ENCODE measurements around the gene SULT6B1. TPM values are rescaled to one million over a fixed set of nuclear protein-coding genes. Genes with fewer than 3 reads are reported as not detected.

SULT6B1 gene
- total and polyA plus RNA-seq, 2 of the 4 experiments (the other 2 are of a cell fraction) = not detected

DNA sequence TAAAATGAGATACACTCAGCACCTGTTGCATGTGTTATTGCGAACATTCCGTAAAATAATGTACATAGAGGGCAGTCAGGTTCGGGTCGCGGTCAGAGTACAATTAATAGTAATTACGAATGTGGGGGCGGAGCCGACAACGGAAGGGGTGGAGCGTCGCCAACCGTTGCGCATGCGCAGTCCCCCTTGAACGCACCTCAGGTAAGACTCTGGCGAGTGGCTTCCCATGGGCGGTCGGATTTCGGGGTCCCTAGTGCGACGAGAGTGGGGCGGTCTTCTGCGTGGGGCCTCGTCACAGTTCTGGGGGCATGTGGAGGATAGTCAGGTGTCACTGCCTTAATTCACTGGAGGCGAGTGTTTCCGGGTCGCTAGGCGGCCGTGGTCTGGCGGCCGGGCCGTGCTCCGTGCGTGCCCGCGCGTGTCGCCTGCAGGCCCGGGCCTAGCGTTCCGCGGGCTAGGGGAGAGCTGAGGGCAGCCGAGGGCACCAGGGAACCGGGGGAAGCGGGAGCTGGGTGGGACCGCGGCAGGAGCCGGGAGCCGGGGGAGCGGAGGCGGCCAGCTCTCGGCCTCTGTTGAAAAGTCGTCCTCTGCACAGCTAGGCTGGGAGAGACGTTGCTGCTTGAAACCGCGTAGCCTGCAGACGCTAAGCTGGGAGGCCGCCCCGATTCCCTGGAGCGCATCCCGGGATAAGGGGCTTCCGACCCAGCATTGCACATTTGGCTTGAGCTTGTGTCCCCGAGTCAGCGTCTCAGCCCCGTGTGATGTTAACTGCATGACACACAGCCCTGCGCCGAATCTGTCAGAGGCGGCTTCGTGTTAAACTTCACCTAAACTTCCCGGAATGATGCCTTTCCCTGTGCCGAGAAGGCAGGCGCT is 8.1 kb upstream of the SULT6B1 start, which contains the start of gene CEBPZOS:
Gene CEBPZOS (plus strand): TSS at position 177 of the 876 bp plus-strand sequence. CDS start 3,209 bp downstream, outside the sequence.
- dilution Hi-C loops (cut with HindIII; ENCODE audit: low sequenced_read_pairs, unreplicated experiment) = no loop called here
- peak within 1 kb of the TSS; percentile 79; the same call in 1 of the 2 replicates for H2AK5ac ChIP-seq (ENCODE audit: low read depth, low read length)
- intact Hi-C loops (cut with micrococcal nuclease) = no loop called here
- H2BK120ac ChIP-seq (ENCODE audit: low read depth, low read length) = peak within 1 kb of the TSS; percentile 60; the same call in 1 of the 2 replicates
- BruUV-seq (replicated peaks) = no TSS peak
- H3K27me3 ChIP-seq (ENCODE audit: control insufficient read depth, insufficient read depth, low read length) = no peaks in the 10 kb centered on the region
- H4K91ac ChIP-seq (ENCODE audit: insufficient read depth, low read depth, low read length) = peak within 1 kb of the TSS; percentile 86
- H3K56ac ChIP-seq (ENCODE audit: extremely low read depth, insufficient read depth, low read length) = peak within 1 kb of the TSS; percentile 44
- peak within 1 kb of the TSS; percentile 88 for H3K4ac ChIP-seq (ENCODE audit: low read depth, low read length)
- in situ Hi-C loops (cut with MboI; ENCODE audit: low sequenced_read_pairs) = no loop called here
- DNase-seq (peak; percentile 71), ATAC-seq (ENCODE audit: low read depth) (peak; percentile 90)
- peak within 1 kb of the TSS; percentile 100 for H2AFZ ChIP-seq (replicated peaks; ENCODE audit: low read length, poor library complexity)
- H3K4me1 ChIP-seq (ENCODE audit: control insufficient read depth, insufficient read depth, low read length) = peaks cover 2% of the 10 kb centered on the region; the same call in 1 of the 2 replicates
- H3K9me1 ChIP-seq (ENCODE audit: insufficient read depth, low read length) = peaks cover 6% of the 10 kb centered on the region; the same call in 1 of the 2 replicates
- peak within 1 kb of the TSS; percentile 70 to 100 for H4K8ac ChIP-seq (ENCODE audit: low read depth in 2 of 2, low read length in 2 of 2)
- peak within 1 kb of the TSS; percentile 91 for H3K14ac ChIP-seq (replicated peaks; ENCODE audit: low read depth, low read length)
- H2BK20ac ChIP-seq (ENCODE audit: low read depth, low read length) = no peak within 1 kb of the TSS
- peaks cover 13 to 48% of the 10 kb centered on the region in 2 experiments for H3K79me1 ChIP-seq (ENCODE audit: low read depth in 1 of 2, low read length in 2 of 2)
- TF ChIP-seq, protein P1, sequence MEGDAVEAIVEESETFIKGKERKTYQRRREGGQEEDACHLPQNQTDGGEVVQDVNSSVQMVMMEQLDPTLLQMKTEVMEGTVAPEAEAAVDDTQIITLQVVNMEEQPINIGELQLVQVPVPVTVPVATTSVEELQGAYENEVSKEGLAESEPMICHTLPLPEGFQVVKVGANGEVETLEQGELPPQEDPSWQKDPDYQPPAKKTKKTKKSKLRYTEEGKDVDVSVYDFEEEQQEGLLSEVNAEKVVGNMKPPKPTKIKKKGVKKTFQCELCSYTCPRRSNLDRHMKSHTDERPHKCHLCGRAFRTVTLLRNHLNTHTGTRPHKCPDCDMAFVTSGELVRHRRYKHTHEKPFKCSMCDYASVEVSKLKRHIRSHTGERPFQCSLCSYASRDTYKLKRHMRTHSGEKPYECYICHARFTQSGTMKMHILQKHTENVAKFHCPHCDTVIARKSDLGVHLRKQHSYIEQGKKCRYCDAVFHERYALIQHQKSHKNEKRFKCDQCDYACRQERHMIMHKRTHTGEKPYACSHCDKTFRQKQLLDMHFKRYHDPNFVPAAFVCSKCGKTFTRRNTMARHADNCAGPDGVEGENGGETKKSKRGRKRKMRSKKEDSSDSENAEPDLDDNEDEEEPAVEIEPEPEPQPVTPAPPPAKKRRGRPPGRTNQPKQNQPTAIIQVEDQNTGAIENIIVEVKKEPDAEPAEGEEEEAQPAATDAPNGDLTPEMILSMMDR (conservative IDR thresholded peaks at IDR 0.05; ENCODE audit: low read depth, low read length) = no peak
- peak; percentile 43; the same call in 1 of the 2 replicates for TF ChIP-seq POLR2A (IDR thresholded peaks at IDR 0.05; ENCODE audit: low read depth, low read length)
- no peak for TF ChIP-seq SMC3 (IDR thresholded peaks at IDR 0.05; ENCODE audit: low read depth, low read length)
- no peak for TF ChIP-seq ELK1 (IDR thresholded peaks at IDR 0.05; ENCODE audit: borderline replicate concordance, low read depth, low read length)
- no peak for TF ChIP-seq CEBPB (IDR thresholded peaks at IDR 0.05; ENCODE audit: low read depth, low read length)
- TF ChIP-seq BHLHE40 (IDR thresholded peaks at IDR 0.05; ENCODE audit: low read depth, low read length) = peak; percentile 26; the same call in 1 of the 2 replicates
- TF ChIP-seq RCOR1 (IDR thresholded peaks at IDR 0.05; ENCODE audit: insufficient replicate concordance, low read length) = no peak
- TF ChIP-seq MXI1 (IDR thresholded peaks at IDR 0.05; ENCODE audit: borderline replicate concordance, low read depth, low read length) = peak; percentile 70; the same call in 1 of the 2 replicates
- no peak for TF ChIP-seq FOS (IDR thresholded peaks at IDR 0.05; ENCODE audit: low read depth, low read length)
- H3K4me3 ChIP-seq (ENCODE audit: insufficient read depth, low read depth, low read length) = peak within 1 kb of the TSS; percentile 78
- H3K4me2 ChIP-seq (ENCODE audit: low read depth, low read length) = peak within 1 kb of the TSS; percentile 98
- POLR2A ChIA-PET (ENCODE audit: unreplicated experiment) = no interaction called here
- peak within 1 kb of the TSS; percentile 45 for H3K18ac ChIP-seq (ENCODE audit: low read depth, low read length)
- no peaks in the 10 kb centered on the region for H3K9me3 ChIP-seq (ENCODE audit: control insufficient read depth, insufficient read depth, low read length)
- peak within 1 kb of the TSS; percentile 82 for H2BK5ac ChIP-seq (ENCODE audit: low read depth, low read length, poor library complexity, severe bottlenecking)
- peak within 1 kb of the TSS; percentile 80 for H3K23ac ChIP-seq (ENCODE audit: low read depth, low read length)
- peak within 1 kb of the TSS; percentile 88 for H4K5ac ChIP-seq (ENCODE audit: low read depth, low read length)
- H3K27ac ChIP-seq (ENCODE audit: insufficient read depth, low read length) = peak within 1 kb of the TSS; percentile 67
- H4K20me1 ChIP-seq (ENCODE audit: insufficient read depth, low read length) = peaks cover 8% of the 10 kb centered on the region; the same call in 1 of the 2 replicates
- H2AK9ac ChIP-seq (replicated peaks; ENCODE audit: low read depth, low read length, poor library complexity) = peak within 1 kb of the TSS; percentile 96
- CTCF ChIA-PET = no interaction called here
- H3K9ac ChIP-seq (ENCODE audit: low read depth, low read length) = peak within 1 kb of the TSS; percentile 49
- H3K36me3 ChIP-seq (ENCODE audit: control insufficient read depth, insufficient read depth, low read length) = no peaks in the 10 kb centered on the region; the same call in 1 of the 2 replicates
- H2BK15ac ChIP-seq (ENCODE audit: low read depth, low read length) = peak within 1 kb of the TSS; percentile 27; the same call in 1 of the 3 replicates
- WGBS, 2 experiments (ENCODE audit: extremely low coverage in 2 of 2, insufficient read length in 1 of 2) = 5% methylated on average over 50 of the region's 72 CpGs; no CpG with 5 or more reads in 1 of the 2 experiments

Measured in IMR-90 (cell line).